ENCODE data around the gene SOCS6.

- TF ChIP-seq, protein P1, sequence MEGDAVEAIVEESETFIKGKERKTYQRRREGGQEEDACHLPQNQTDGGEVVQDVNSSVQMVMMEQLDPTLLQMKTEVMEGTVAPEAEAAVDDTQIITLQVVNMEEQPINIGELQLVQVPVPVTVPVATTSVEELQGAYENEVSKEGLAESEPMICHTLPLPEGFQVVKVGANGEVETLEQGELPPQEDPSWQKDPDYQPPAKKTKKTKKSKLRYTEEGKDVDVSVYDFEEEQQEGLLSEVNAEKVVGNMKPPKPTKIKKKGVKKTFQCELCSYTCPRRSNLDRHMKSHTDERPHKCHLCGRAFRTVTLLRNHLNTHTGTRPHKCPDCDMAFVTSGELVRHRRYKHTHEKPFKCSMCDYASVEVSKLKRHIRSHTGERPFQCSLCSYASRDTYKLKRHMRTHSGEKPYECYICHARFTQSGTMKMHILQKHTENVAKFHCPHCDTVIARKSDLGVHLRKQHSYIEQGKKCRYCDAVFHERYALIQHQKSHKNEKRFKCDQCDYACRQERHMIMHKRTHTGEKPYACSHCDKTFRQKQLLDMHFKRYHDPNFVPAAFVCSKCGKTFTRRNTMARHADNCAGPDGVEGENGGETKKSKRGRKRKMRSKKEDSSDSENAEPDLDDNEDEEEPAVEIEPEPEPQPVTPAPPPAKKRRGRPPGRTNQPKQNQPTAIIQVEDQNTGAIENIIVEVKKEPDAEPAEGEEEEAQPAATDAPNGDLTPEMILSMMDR (conservative IDR thresholded peaks at IDR 0.05; ENCODE audit: low read depth in 2 of 2): no peak
- no peak for TF ChIP-seq EZH2 (IDR thresholded peaks at IDR 0.05; ENCODE audit: low read depth, unreplicated experiment)
Observed at GRCh38 chr18:70371908-70372307, 83.1 kb downstream of the SOCS6 start.

Data from GM23338 (cell line).